DND-41 (cell line): ENCODE measurements around the gene RAPGEF5.

ENCODE experiments used
- CTCF ChIP-seq: IDR thresholded peaks from 2 replicates; pipeline ENCODE4 v1.5.1; 2012; ENCODE audit warnings: borderline replicate concordance, low read length, moderate library complexity, mild to moderate bottlenecking; ENCODE audit not compliant: poor library complexity, severe bottlenecking; ENCODE audit errors: extremely low read depth
- EZH2 ChIP-seq: IDR thresholded peaks from 3 replicates; pipeline ENCODE4 v1.6.1; 2012; ENCODE audit warnings: borderline replicate concordance, low read depth, mild to moderate bottlenecking, moderate library complexity, low read length, inconsistent platforms; ENCODE audit not compliant: severe bottlenecking

- TF ChIP-seq CTCF, result no peak
- TF ChIP-seq EZH2, result no peak
Measured at GRCh38 chr7:22093936-22094335, 263.0 kb downstream of the RAPGEF5 start.
